SK-N-SH (cell line): Measurements from ENCODE around the gene MACROD2. TPM values are rescaled to one million over a fixed set of nuclear protein-coding genes. Genes with fewer than 3 reads are reported as not detected.

Experiments used
- CTCF ChIA-PET: fragments of 300-600, 350-600 bp; formaldehyde crosslinking; extraction: SDS; loops from one replicate; lab custom pipeline; 2021; lab: Yijun Ruan, JAX
- POLR2A ChIA-PET: fragments of 350-600 bp; sonication (Branson Sonifier 250); formaldehyde crosslinking; extraction: SDS; loops from one replicate; lab custom pipeline; 2020; ENCODE audit warnings: antibody characterized with exemption, inconsistent platforms; lab: Yijun Ruan, JAX
- DNase-seq: peaks from one replicate; pipeline ENCODE4 v3.0.0; 2012
- H2AFZ ChIP-seq: fragments of 200-600 bp; sonication (generic); 2 replicates; pipeline ENCODE4 v1.8.1; 2016; ENCODE audit warnings: antibody characterized with exemption, mild to moderate bottlenecking, low read depth
- H3F3A ChIP-seq: fragments of 200-600 bp; sonication (generic); replicated peaks from 2 replicates; pipeline ENCODE3; 2016; ENCODE audit warnings: antibody characterized with exemption, mild to moderate bottlenecking; ENCODE audit not compliant: insufficient read depth
- H3K27ac ChIP-seq, 2 experiments: fragments of 200-500 bp in 1 of 2; fragments of 200-600 bp in 1 of 2; sonication (Bioruptor generic) in 1 of 2; sonication (generic), shearing (Covaris generic) in 1 of 2; 2 replicates each; pipeline versions ENCODE4 v1.5.1 to v1.6.1; 2014 to 2016; ENCODE audit warnings: low read depth in 2 of 2, inconsistent platforms in 1 of 2, low read length in 1 of 2, mild to moderate bottlenecking in 1 of 2, mixed read lengths in 1 of 2
- H3K27me3 ChIP-seq: fragments of 200-600 bp; sonication (generic), shearing (Covaris generic); 2 replicates; pipeline ENCODE4 v1.6.1; 2016; ENCODE audit warnings: mixed run types; ENCODE audit not compliant: insufficient read depth
- H3K36me3 ChIP-seq, 2 experiments: fragments of 200-500 bp in 1 of 2; fragments of 200-600 bp in 1 of 2; sonication (Bioruptor generic) in 1 of 2; sonication (generic) in 1 of 2; replicated peaks in 1 of 2; 2 replicates each; pipeline versions ENCODE3 to v1.5.1; 2014 to 2016; ENCODE audit warnings: low read length in 1 of 2, mild to moderate bottlenecking in 1 of 2; ENCODE audit not compliant: insufficient read depth in 2 of 2, control insufficient read depth in 1 of 2
- H3K4me1 ChIP-seq, 2 experiments: fragments of 200-500 bp in 1 of 2; fragments of 200-600 bp in 1 of 2; sonication (Bioruptor generic) in 1 of 2; sonication (generic), shearing (Covaris generic) in 1 of 2; 2 replicates each; pipeline versions ENCODE4 v1.5.1 to v1.6.1; 2014 to 2016; ENCODE audit warnings: low read depth in 1 of 2, low read length in 1 of 2, mixed run types in 1 of 2; ENCODE audit not compliant: insufficient read depth in 2 of 2, control insufficient read depth in 1 of 2
- H3K4me2 ChIP-seq: fragments of 200-600 bp; sonication (generic), shearing (Covaris generic); 2 replicates; pipeline ENCODE4 v1.6.1; 2017; ENCODE audit warnings: mixed run types
- H3K4me3 ChIP-seq, 2 experiments: fragments of 200-500 bp in 1 of 2; fragments of 200-600 bp in 1 of 2; sonication (Bioruptor generic) in 1 of 2; sonication (generic), shearing (Covaris generic) in 1 of 2; 2 replicates each; pipeline versions ENCODE4 v1.5.1 to v1.8.1; 2014 to 2016; ENCODE audit warnings: low read depth in 2 of 2, inconsistent platforms in 1 of 2, low read length in 1 of 2, mild to moderate bottlenecking in 1 of 2, mixed read lengths in 1 of 2, moderate library complexity in 1 of 2
- H3K79me2 ChIP-seq: fragments of 200-600 bp; sonication (generic); 2 replicates; pipeline ENCODE4 v1.8.1; 2017; ENCODE audit warnings: mild to moderate bottlenecking; ENCODE audit not compliant: insufficient read depth
- H3K9ac ChIP-seq: fragments of 200-600 bp; sonication (generic); 2 replicates; pipeline ENCODE4 v1.6.1; 2017; ENCODE audit warnings: mixed run types
- H3K9me2 ChIP-seq: fragments of 200-600 bp; sonication (generic); 2 replicates; pipeline ENCODE4 v1.6.1; 2017; ENCODE audit warnings: mixed run types
- H3K9me3 ChIP-seq: fragments of 200-600 bp; sonication (generic); 2 replicates; pipeline ENCODE4 v1.6.1; 2017; ENCODE audit warnings: mixed run types, mild to moderate bottlenecking, moderate library complexity
- H4K20me1 ChIP-seq: fragments of 200-600 bp; sonication (generic); 2 replicates; pipeline ENCODE4 v1.6.1; 2017; ENCODE audit warnings: mild to moderate bottlenecking, mixed run types; ENCODE audit not compliant: insufficient read depth
- CTCF ChIP-seq: fragments of 200-600 bp; sonication (generic); IDR thresholded peaks from 2 replicates; pipeline ENCODE4 v1.6.1; 2017; ENCODE audit warnings: antibody characterized with exemption, mild to moderate bottlenecking, moderate library complexity
- EZH2phosphoT487 ChIP-seq: fragments of 200-600 bp; sonication (generic); IDR thresholded peaks from 2 replicates; pipeline ENCODE4 v1.6.1; 2017; ENCODE audit warnings: low read depth, mixed run types, mild to moderate bottlenecking, antibody characterized with exemption, moderate library complexity, borderline replicate concordance
- FOXJ3 ChIP-seq: sonication (generic); formaldehyde crosslinking; IDR thresholded peaks from 2 replicates; pipeline ENCODE4 v1.5.1; 2020; ENCODE audit warnings: mild to moderate bottlenecking, missing genetic modification reagents
- GATA2 ChIP-seq: sonication (generic); formaldehyde crosslinking; IDR thresholded peaks from 2 replicates; pipeline ENCODE4 v1.5.0; 2020; ENCODE audit warnings: mild to moderate bottlenecking, missing genetic modification reagents
- JUND ChIP-seq: IDR thresholded peaks from 2 replicates; pipeline ENCODE4 v1.4.0; 2012
- MAX ChIP-seq: IDR thresholded peaks from 2 replicates; pipeline ENCODE4 v1.4.0; 2012; ENCODE audit warnings: low read depth
- MEF2A ChIP-seq: IDR thresholded peaks from 2 replicates; pipeline ENCODE4 v1.4.0; 2012; ENCODE audit warnings: low read depth, borderline replicate concordance
- MXI1 ChIP-seq: IDR thresholded peaks from 2 replicates; pipeline ENCODE4 v1.6.1; 2012; ENCODE audit warnings: mild to moderate bottlenecking, low read depth, low read length, improper control_type of control experiment
- NRF1 ChIP-seq: IDR thresholded peaks from 2 replicates; pipeline ENCODE4 v1.6.1; 2012; ENCODE audit warnings: low read depth, mild to moderate bottlenecking, low read length
- POLR2AphosphoS5 ChIP-seq: IDR thresholded peaks from 2 replicates; pipeline ENCODE4 v1.6.1; 2012; ENCODE audit warnings: low read depth, low read length
- RAD21 ChIP-seq: IDR thresholded peaks from 2 replicates; pipeline ENCODE4 v1.6.1; 2012; ENCODE audit warnings: mild to moderate bottlenecking, low read length
- RCOR1 ChIP-seq: fragments of 150-350 bp; IDR thresholded peaks from 2 replicates; pipeline ENCODE4 v1.6.1; 2017; ENCODE audit warnings: antibody characterized with exemption, low read length
- TAF1 ChIP-seq: IDR thresholded peaks from 2 replicates; pipeline ENCODE4 v1.6.1; 2012; ENCODE audit warnings: low read depth, mild to moderate bottlenecking, low read length, moderate library complexity, borderline replicate concordance
- TCF12 ChIP-seq: IDR thresholded peaks from 2 replicates; pipeline ENCODE4 v1.4.0; 2012
- TEAD4 ChIP-seq: IDR thresholded peaks from 2 replicates; pipeline ENCODE4 v1.4.0; 2012; ENCODE audit warnings: mild to moderate bottlenecking, borderline replicate concordance; ENCODE audit not compliant: insufficient read depth
- USF2 ChIP-seq: fragments of 150-350 bp; IDR thresholded peaks from 2 replicates; pipeline ENCODE4 v1.6.1; 2017; ENCODE audit warnings: antibody characterized with exemption, low read length, low read depth, borderline replicate concordance
- YY1 ChIP-seq: IDR thresholded peaks from 2 replicates; pipeline ENCODE4 v1.4.0; 2012; ENCODE audit warnings: low read depth, mild to moderate bottlenecking
- ZBTB33 ChIP-seq: IDR thresholded peaks from 2 replicates; pipeline ENCODE4 v1.4.0; 2012; ENCODE audit warnings: low read depth, borderline replicate concordance
- WGBS: methylation state at CpG from one replicate; pipeline ENCODE4 v1.1.6; 2017; ENCODE audit warnings: low lambda C conversion rate; 5-methylcytosine and 5-hydroxymethylcytosine counted together
- polyA plus RNA-seq, 3 experiments: library from polyadenylated mRNA; depleted of rRNA; stranded (reverse); fragments of >200 nt; gene quantifications; 2 replicates each; pipeline ENCODE4 v1.2.3, GENCODE V29; 2012

The MACROD2 gene
- polyA plus RNA-seq, 1 of the 3 experiments (the other 2 are of a cell fraction), result 0.33 TPM

- TF ChIP-seq MAX (no peak), YY1 (no peak), FOXJ3 (no peak), USF2 (no peak), TCF12 (no peak), GATA2 (CRISPR knock-in tag) (no peak)
Measured at GRCh38 chr20:14582855-14583254, 587.5 kb downstream of the MACROD2 start (continued).

GRCh38 chr20:14583413-14583812 is 588.1 kb downstream of the MACROD2 start:
- Histone ChIP-seq H3K9me2 (no peaks in the 10 kb centered on the region), H3K79me2 (no peaks in the 10 kb centered on the region), H3K27ac (no peak overlapping the region), H4K20me1 (no peaks in the 10 kb centered on the region), H3K9ac (no peak overlapping the region), H2AFZ (no peak overlapping the region), H3K9me3 (no peaks in the 10 kb centered on the region), H3K36me3 (no peaks in the 10 kb centered on the region), H3K27me3 (no peaks in the 10 kb centered on the region), H3F3A (no peaks in the 10 kb centered on the region), H3K4me3 (no peak overlapping the region), H3K4me2 (no peak overlapping the region), H3K4me1 (no peaks in the 10 kb centered on the region)
- POLR2A ChIA-PET, result no interaction called here
- TF ChIP-seq MXI1 (no peak), EZH2phosphoT487 (no peak), TEAD4 (no peak), JUND (no peak), MEF2A (no peak), CTCF (no peak), POLR2AphosphoS5 (no peak), TAF1 (no peak), NRF1 (no peak), RCOR1 (no peak), YY1 (no peak), ZBTB33 (no peak), GATA2 (CRISPR knock-in tag) (no peak), RAD21 (no peak)
- CTCF ChIA-PET, result interaction anchor here (0.7 kb wide), 1 partner anchor 17 kb away, joined by 3 read pairs; no protein-coding TSS in a partner anchor
- DNase-seq, result no peak
- WGBS, result 29% methylated on average over 1 of the region's 1 CpG
